ENCODE measurements around the gene STK39. TPM values are rescaled to one million over a fixed set of nuclear protein-coding genes. Genes with fewer than 3 reads are reported as not detected.

STK39 gene
- total and polyA plus RNA-seq, 2 donors (not counting 1 experiment from before 2014, with no cell fraction given), result 16.7 to 30.1 TPM

DNA sequence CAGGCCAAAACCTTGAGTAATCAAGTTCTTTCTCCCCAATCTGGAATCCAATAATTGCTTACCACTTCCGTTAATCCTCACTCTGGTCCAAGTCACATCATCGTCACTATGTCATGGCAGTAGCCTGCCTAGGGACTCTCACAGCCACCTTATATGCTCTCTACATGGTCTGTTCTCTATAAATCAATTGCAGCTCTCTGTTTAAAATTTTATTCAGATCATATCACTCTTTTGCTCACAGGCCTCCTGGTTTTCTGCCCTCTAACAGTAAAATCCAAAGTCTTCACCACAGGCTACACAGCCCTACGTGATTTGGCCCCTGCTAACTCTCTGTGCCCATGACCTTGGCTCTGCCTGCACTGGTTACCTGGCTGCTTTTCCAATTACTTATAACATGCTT lies 188.7 kb downstream of the STK39 start:
- H4K20me1 ChIP-seq (ENCODE audit: control insufficient read depth, extremely low read depth, insufficient read depth, low read length), result no peaks in the 10 kb centered on the region
- no peak for TF ChIP-seq CTCF (conservative IDR thresholded peaks at IDR 0.05 in 1 of 2, IDR thresholded peaks at IDR 0.05 in 1 of 2; ENCODE audit: low read depth in 1 of 2, low read length in 2 of 2)
- no peak for TF ChIP-seq EZH2 (IDR thresholded peaks at IDR 0.05; ENCODE audit: low read length, missing control alignments)
- no peak for DNase-seq (ENCODE audit: low read depth in 2 of 2)
- H3K9ac ChIP-seq (ENCODE audit: insufficient read depth, low read length), result no peak overlapping the region
- no peaks in the 10 kb centered on the region for H3K4me1 ChIP-seq (ENCODE audit: control insufficient read depth, extremely low read depth, insufficient read depth, low read length)
- no peak overlapping the region for H3K4me2 ChIP-seq (ENCODE audit: extremely low read depth, insufficient read depth, low read length)
- H2AFZ ChIP-seq (ENCODE audit: low read length), result no peak overlapping the region
- no peak overlapping the region for H3K4me3 ChIP-seq (replicated peaks in 1 of 4; ENCODE audit: control extremely low read depth in 1 of 4, insufficient read depth in 1 of 4, low read depth in 3 of 4, low read length in 4 of 4)
- H3K36me3 ChIP-seq (ENCODE audit: control insufficient read depth, insufficient read depth, low read length), result peaks cover 3% of the 10 kb centered on the region
- H3K79me2 ChIP-seq (ENCODE audit: control insufficient read depth, insufficient read depth, low read length), result no peaks in the 10 kb centered on the region
- no peak overlapping the region for H3K27ac ChIP-seq (ENCODE audit: insufficient read depth, low read length)
- no peaks in the 10 kb centered on the region for H3K9me3 ChIP-seq (ENCODE audit: control insufficient read depth, insufficient read depth, low read depth, low read length)
- H3K27me3 ChIP-seq (ENCODE audit: control insufficient read depth, insufficient read depth, low read length), result no peaks in the 10 kb centered on the region

DNA sequence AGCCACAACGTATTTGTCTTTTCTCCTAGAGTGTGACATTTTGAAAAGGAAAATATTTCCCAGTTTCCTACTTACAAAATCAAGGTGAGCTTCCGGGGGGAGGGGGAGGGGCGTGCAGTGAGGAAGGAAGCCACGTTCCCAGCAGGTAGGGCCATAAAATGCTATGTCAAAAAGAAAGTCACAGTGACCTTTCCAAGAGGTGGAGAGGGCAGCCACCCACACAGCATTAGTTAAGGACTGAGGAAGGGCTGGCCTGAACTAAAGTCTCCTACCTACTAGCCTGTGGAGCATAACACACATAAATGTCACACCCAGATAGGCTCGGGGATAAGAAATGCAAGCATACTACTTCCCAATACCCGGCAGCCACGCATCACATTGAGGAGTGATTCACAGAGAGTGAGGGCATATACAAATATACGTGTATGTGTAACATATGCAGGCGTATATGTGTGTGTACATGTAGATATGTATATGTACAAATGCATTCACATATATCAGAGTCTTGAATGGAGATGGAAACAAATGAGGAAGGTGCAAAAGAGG lies 191.1 kb downstream of the STK39 start:
- TF ChIP-seq CTCF (conservative IDR thresholded peaks at IDR 0.05 in 1 of 2, IDR thresholded peaks at IDR 0.05 in 1 of 2; ENCODE audit: low read depth in 1 of 2, low read length in 2 of 2) (no peak), EZH2 (IDR thresholded peaks at IDR 0.05; ENCODE audit: low read length, missing control alignments) (no peak)
- H3K4me2 ChIP-seq (ENCODE audit: extremely low read depth, insufficient read depth, low read length), result no peak overlapping the region
- no peaks in the 10 kb centered on the region for H3K27me3 ChIP-seq (ENCODE audit: control insufficient read depth, insufficient read depth, low read length)
- no peak overlapping the region for H3K27ac ChIP-seq (ENCODE audit: insufficient read depth, low read length)
- H3K9me3 ChIP-seq (ENCODE audit: control insufficient read depth, insufficient read depth, low read depth, low read length), result no peaks in the 10 kb centered on the region
- DNase-seq (ENCODE audit: low read depth in 2 of 2), result no peak
- no peak overlapping the region for H3K4me3 ChIP-seq (replicated peaks in 1 of 4; ENCODE audit: control extremely low read depth in 1 of 4, insufficient read depth in 1 of 4, low read depth in 3 of 4, low read length in 4 of 4)
- peaks cover 3% of the 10 kb centered on the region for H3K36me3 ChIP-seq (ENCODE audit: control insufficient read depth, insufficient read depth, low read length)
- no peak overlapping the region for H2AFZ ChIP-seq (ENCODE audit: low read length)
- no peaks in the 10 kb centered on the region for H3K79me2 ChIP-seq (ENCODE audit: control insufficient read depth, insufficient read depth, low read length)
- H3K4me1 ChIP-seq (ENCODE audit: control insufficient read depth, extremely low read depth, insufficient read depth, low read length), result no peaks in the 10 kb centered on the region
- no peaks in the 10 kb centered on the region for H4K20me1 ChIP-seq (ENCODE audit: control insufficient read depth, extremely low read depth, insufficient read depth, low read length)
- H3K9ac ChIP-seq (ENCODE audit: insufficient read depth, low read length), result no peak overlapping the region

GRCh38 chr2:168054657-168055056 lies 192.7 kb downstream of the STK39 start:
- Histone ChIP-seq H3K9ac (ENCODE audit: insufficient read depth, low read length) (no peak overlapping the region), H3K9me3 (ENCODE audit: control insufficient read depth, insufficient read depth, low read depth, low read length) (no peaks in the 10 kb centered on the region), H3K36me3 (ENCODE audit: control insufficient read depth, insufficient read depth, low read length) (peaks cover 3% of the 10 kb centered on the region), H3K4me3 (replicated peaks in 1 of 4; ENCODE audit: control extremely low read depth in 1 of 4, insufficient read depth in 1 of 4, low read depth in 3 of 4, low read length in 4 of 4) (no peak overlapping the region), H3K4me2 (ENCODE audit: extremely low read depth, insufficient read depth, low read length) (no peak overlapping the region), H3K79me2 (ENCODE audit: control insufficient read depth, insufficient read depth, low read length) (no peaks in the 10 kb centered on the region), H3K27ac (ENCODE audit: insufficient read depth, low read length) (no peak overlapping the region), H2AFZ (ENCODE audit: low read length) (no peak overlapping the region), H4K20me1 (ENCODE audit: control insufficient read depth, extremely low read depth, insufficient read depth, low read length) (no peaks in the 10 kb centered on the region), H3K27me3 (ENCODE audit: control insufficient read depth, insufficient read depth, low read length) (no peaks in the 10 kb centered on the region), H3K4me1 (ENCODE audit: control insufficient read depth, extremely low read depth, insufficient read depth, low read length) (no peaks in the 10 kb centered on the region)
- no peak for DNase-seq (ENCODE audit: low read depth in 2 of 2)
- TF ChIP-seq CTCF (conservative IDR thresholded peaks at IDR 0.05 in 1 of 2, IDR thresholded peaks at IDR 0.05 in 1 of 2; ENCODE audit: low read depth in 1 of 2, low read length in 2 of 2) (no peak), EZH2 (IDR thresholded peaks at IDR 0.05; ENCODE audit: low read length, missing control alignments) (no peak)

Data from fibroblast of lung (primary cell).